H1 (cell line): ENCODE results near the gene IDE. TPM values are rescaled to one million over a fixed set of nuclear protein-coding genes. Genes with fewer than 3 reads are reported as not detected.

Experiments
- CTCF ChIA-PET: fragments of 300-600 bp; sonication (Branson Sonifier 250); formaldehyde crosslinking; loops from one replicate; lab custom pipeline; 2021; ENCODE audit not compliant: partially characterized antibody; lab: Charles Lee
- POLR2A ChIA-PET: fragments of 300-600 bp; sonication (Branson Sonifier 250); formaldehyde crosslinking; loops from one replicate; lab custom pipeline; 2021; ENCODE audit warnings: inconsistent platforms; ENCODE audit not compliant: partially characterized antibody; lab: Charles Lee
- DNase-seq, 2 experiments: peaks; one replicate each; pipeline versions ENCODE4 v3.0.0 to v3.0.0-alpha.2; 2010 to 2022; ENCODE audit warnings: low spot score in 2 of 2, low read depth in 1 of 2, mixed read lengths in 1 of 2
- FAIRE-seq: peaks from 2 replicates; lab custom pipeline; 2011; peaks lifted over from hg19 to GRCh38; lab: Jason Lieb, UNC
- H2AFZ ChIP-seq: 2 replicates; pipeline ENCODE4 v1.8.1; 2012; ENCODE audit warnings: low read length, inconsistent platforms
- H2AK5ac ChIP-seq: 2 replicates; pipeline ENCODE4 v1.6.1; 2013; ENCODE audit warnings: low read depth, low read length
- H2BK120ac ChIP-seq: replicated peaks from 2 replicates; pipeline ENCODE3; 2013; ENCODE audit warnings: low read depth, low read length, inconsistent platforms
- H2BK12ac ChIP-seq: 2 replicates; pipeline ENCODE4 v1.6.1; 2013; ENCODE audit warnings: low read depth, low read length
- H2BK15ac ChIP-seq: 2 replicates; pipeline ENCODE4 v1.6.1; 2013; ENCODE audit warnings: low read length
- H2BK20ac ChIP-seq: 2 replicates; pipeline ENCODE4 v1.6.1; 2013; ENCODE audit warnings: low read length
- H2BK5ac ChIP-seq: 2 replicates; pipeline ENCODE4 v1.6.1; 2013; ENCODE audit warnings: low read depth, low read length
- H3K14ac ChIP-seq: 2 replicates; pipeline ENCODE4 v1.6.1; 2013; ENCODE audit warnings: inconsistent platforms; ENCODE audit not compliant: insufficient read length
- H3K18ac ChIP-seq: 2 replicates; pipeline ENCODE4 v1.6.1; 2013; ENCODE audit warnings: low read length; ENCODE audit errors: extremely low read depth
- H3K23ac ChIP-seq: 2 replicates; pipeline ENCODE4 v1.6.1; 2013; ENCODE audit warnings: inconsistent platforms; ENCODE audit not compliant: insufficient read length
- H3K23me2 ChIP-seq: 2 replicates; pipeline ENCODE4 v1.6.1; 2013; ENCODE audit warnings: low read depth, low read length
- H3K27ac ChIP-seq: 2 replicates; pipeline ENCODE4 v1.6.1; 2011; ENCODE audit warnings: low read depth, low read length, inconsistent platforms
- H3K27me3 ChIP-seq, 4 experiments: replicated peaks in 1 of 4; 1 replicate in 1 of 4; 2 replicates in 3 of 4; pipeline versions ENCODE4 v1.6.1 to v1.8.1; 2011 to 2013; ENCODE audit warnings: low read length in 3 of 4, mild to moderate bottlenecking in 3 of 4, inconsistent platforms in 2 of 4, mixed read lengths in 2 of 4, moderate library complexity in 1 of 4; ENCODE audit not compliant: control insufficient read depth in 3 of 4, insufficient read depth in 3 of 4; ENCODE audit errors: extremely low read depth in 1 of 4
- H3K36me3 ChIP-seq, 4 experiments: 2 replicates each; pipeline versions ENCODE4 v1.6.1 to v1.8.1; 2011 to 2013; ENCODE audit warnings: mild to moderate bottlenecking in 4 of 4, low read length in 3 of 4, moderate library complexity in 2 of 4, control low read depth in 1 of 4, inconsistent platforms in 1 of 4; ENCODE audit not compliant: insufficient read depth in 4 of 4, control insufficient read depth in 2 of 4
- H3K4ac ChIP-seq: replicated peaks from 2 replicates; pipeline ENCODE3; 2013; ENCODE audit warnings: low read length, low read depth, mixed read lengths, inconsistent platforms; ENCODE audit not compliant: insufficient read length
- H3K4me1 ChIP-seq, 4 experiments: replicated peaks in 1 of 4; 1 replicate in 1 of 4; 2 replicates in 3 of 4; pipeline versions ENCODE4 v1.6.1 to v1.8.1; 2011 to 2013; ENCODE audit warnings: low read length in 3 of 4, inconsistent platforms in 2 of 4, mixed read lengths in 1 of 4; ENCODE audit not compliant: insufficient read depth in 4 of 4, control insufficient read depth in 3 of 4
- H3K4me2 ChIP-seq, 2 experiments: 2 replicates each; pipeline versions ENCODE4 v1.6.1 to v1.8.1; 2011 to 2013; ENCODE audit warnings: low read depth in 2 of 2, low read length in 2 of 2, control low read depth in 1 of 2, inconsistent platforms in 1 of 2, mild to moderate bottlenecking in 1 of 2; ENCODE audit not compliant: insufficient read depth in 1 of 2
- H3K4me3 ChIP-seq, 4 experiments: fragments of 200-600, 300-600 bp in 1 of 4; sonication (generic), shearing (Covaris generic), sonication (Bioruptor Twin) in 1 of 4; 2 replicates each; pipeline versions ENCODE4 v1.5.1 to v1.8.1; 2011 to 2016; ENCODE audit warnings: low read length in 4 of 4, low read depth in 3 of 4, control low read depth in 2 of 4, inconsistent platforms in 2 of 4, mild to moderate bottlenecking in 2 of 4, mixed read lengths in 1 of 4, moderate library complexity in 1 of 4; ENCODE audit not compliant: insufficient read depth in 2 of 4; ENCODE audit errors: extremely low read depth in 1 of 4
- H3K56ac ChIP-seq: replicated peaks from 2 replicates; pipeline ENCODE3; 2013; ENCODE audit warnings: low read depth, mild to moderate bottlenecking, mixed read lengths, low read length, inconsistent platforms; ENCODE audit not compliant: insufficient read length
- H3K79me1 ChIP-seq: 2 replicates; pipeline ENCODE4 v1.6.1; 2013; ENCODE audit warnings: low read depth, low read length, control low read depth
- H3K79me2 ChIP-seq, 2 experiments: 2 replicates each; pipeline versions ENCODE4 v1.6.1 to v1.8.1; 2012 to 2013; ENCODE audit warnings: low read length in 2 of 2, mild to moderate bottlenecking in 2 of 2, inconsistent platforms in 1 of 2; ENCODE audit not compliant: insufficient read depth in 2 of 2, control insufficient read depth in 1 of 2
- H3K9ac ChIP-seq, 4 experiments: replicated peaks in 1 of 4; 1 replicate in 1 of 4; 2 replicates in 3 of 4; pipeline versions ENCODE4 v1.6.1 to v1.8.1; 2011 to 2013; ENCODE audit warnings: low read depth in 3 of 4, low read length in 3 of 4, control low read depth in 2 of 4, mild to moderate bottlenecking in 2 of 4, moderate library complexity in 2 of 4, inconsistent platforms in 1 of 4; ENCODE audit errors: extremely low read depth in 1 of 4
- H3K9me3 ChIP-seq, 2 experiments: 2 replicates each; pipeline versions ENCODE4 v1.6.1 to v1.8.1; 2012 to 2013; ENCODE audit warnings: mild to moderate bottlenecking in 2 of 2, moderate library complexity in 2 of 2, control low read depth in 1 of 2, inconsistent platforms in 1 of 2, low read depth in 1 of 2, low read length in 1 of 2, mixed read lengths in 1 of 2; ENCODE audit not compliant: insufficient read depth in 2 of 2
- H4K20me1 ChIP-seq, 2 experiments: replicated peaks in 1 of 2; 2 replicates each; pipeline versions ENCODE3 to v1.8.1; 2011 to 2013; ENCODE audit warnings: inconsistent platforms in 2 of 2, low read length in 2 of 2, mild to moderate bottlenecking in 1 of 2; ENCODE audit not compliant: insufficient read depth in 2 of 2, control insufficient read depth in 1 of 2
- H4K5ac ChIP-seq: 2 replicates; pipeline ENCODE4 v1.6.1; 2013; ENCODE audit warnings: low read length, low read depth, mixed read lengths, inconsistent platforms; ENCODE audit not compliant: insufficient read length
- H4K8ac ChIP-seq: 2 replicates; pipeline ENCODE4 v1.8.0; 2013; ENCODE audit warnings: mild to moderate bottlenecking, moderate library complexity, low read length, inconsistent platforms; ENCODE audit not compliant: insufficient read depth; ENCODE audit errors: extremely low read depth
- H4K91ac ChIP-seq: replicated peaks from 2 replicates; pipeline ENCODE3; 2013; ENCODE audit warnings: low read length, mixed read lengths, inconsistent platforms; ENCODE audit not compliant: insufficient read length
- ATF3 ChIP-seq: IDR thresholded peaks from 2 replicates; pipeline ENCODE4 v1.6.1; 2011; ENCODE audit warnings: low read depth, mild to moderate bottlenecking, low read length; ENCODE audit not compliant: insufficient read depth
- BRCA1 ChIP-seq: IDR thresholded peaks from 2 replicates; pipeline ENCODE4 v1.6.1; 2012; ENCODE audit warnings: low read depth, low read length, improper control_type of control experiment
- CBX8 ChIP-seq: fragments of 300-800, 300-1000 bp; sonication (generic); IDR thresholded peaks from 2 replicates; pipeline ENCODE4 v1.7.1; 2016; ENCODE audit warnings: low read depth, low read length, borderline replicate concordance
- CHD2 ChIP-seq: IDR thresholded peaks from 2 replicates; pipeline ENCODE4 v1.6.1; 2012; ENCODE audit warnings: low read length, improper control_type of control experiment
- CTBP2 ChIP-seq: IDR thresholded peaks from 2 replicates; pipeline ENCODE4 v1.7.0; 2011; ENCODE audit warnings: borderline replicate concordance, mild to moderate bottlenecking, moderate library complexity, mixed read lengths, low read length; ENCODE audit not compliant: insufficient read depth, insufficient read length
- GABPA ChIP-seq: IDR thresholded peaks from 2 replicates; pipeline ENCODE4 v1.6.1; 2011; ENCODE audit warnings: mild to moderate bottlenecking, low read length, moderate library complexity, borderline replicate concordance; ENCODE audit not compliant: insufficient read depth
- POLR2A ChIP-seq, 2 experiments: IDR thresholded peaks; 1 replicate in 1 of 2; 2 replicates in 1 of 2; pipeline ENCODE4 v1.6.1; 2011; ENCODE audit warnings: low read depth in 2 of 2, low read length in 2 of 2, mild to moderate bottlenecking in 2 of 2; ENCODE audit errors: control extremely low read depth in 1 of 2
- RFX5 ChIP-seq: IDR thresholded peaks from 2 replicates; pipeline ENCODE4 v1.6.1; 2011; ENCODE audit warnings: low read depth, low read length, improper control_type of control experiment, borderline replicate concordance
- RXRA ChIP-seq: IDR thresholded peaks from 2 replicates; pipeline ENCODE4 v1.6.1; 2011; ENCODE audit warnings: low read depth, mild to moderate bottlenecking, low read length, moderate library complexity; ENCODE audit not compliant: insufficient read depth
- SAP30 ChIP-seq: fragments of 300-600 bp; sonication (generic); IDR thresholded peaks from 2 replicates; pipeline ENCODE4 v1.7.1; 2012; ENCODE audit warnings: low read length, moderate library complexity, mild to moderate bottlenecking, inconsistent platforms; ENCODE audit not compliant: insufficient read depth, insufficient replicate concordance
- TEAD4 ChIP-seq: IDR thresholded peaks from 2 replicates; pipeline ENCODE4 v1.6.1; 2012; ENCODE audit warnings: low read depth, low read length, inconsistent platforms, mixed read lengths
- WGBS, 2 experiments: shearing (Covaris generic) in 1 of 2; methylation state at CpG; one replicate each; pipeline versions ENCODE4 v1.1.6 to v1.1.7; 2013 to 2015; ENCODE audit warnings: low lambda C conversion rate in 2 of 2, mixed read lengths in 2 of 2, inconsistent platforms in 1 of 2, low coverage in 1 of 2, missing lambda C conversion rate in 1 of 2; ENCODE audit not compliant: insufficient replicate concordance in 2 of 2, insufficient coverage in 1 of 2, insufficient read length in 1 of 2; ENCODE audit errors: extremely low coverage in 1 of 2, missing lambda C conversion rate in 1 of 2; 5-methylcytosine and 5-hydroxymethylcytosine counted together
- polyA plus RNA-seq, 7 experiments: library from polyadenylated mRNA; depleted of rRNA in 3 of 7; stranded (reverse) in 5 of 7; unstranded in 2 of 7; fragments of >200 nt in 5 of 7; fragments of 200-250 nt in 2 of 7; gene quantifications; 1 replicate in 5 of 7; 2 replicates in 1 of 7; 4 replicates in 1 of 7; pipeline versions ENCODE4 v1.2.1 to v1.2.3, GENCODE V29; 2011 to 2013; ENCODE audit warnings: missing spikeins in 2 of 7, mixed read lengths in 2 of 7
- total RNA-seq: library from RNA; stranded (reverse); fragmentation: NEBNext Ultra II Directional; extraction: Animal tissue kit (Norgen Biotek cat#: 25700); gene quantifications from 2 replicates; pipeline ENCODE4 v1.2.1, GENCODE V29; 2021
- TF ChIP-seq, protein P1 (sequence below): IDR thresholded peaks from 2 replicates; pipeline ENCODE4 v1.6.1; 2012; ENCODE audit warnings: inconsistent platforms

The IDE gene
- total and polyA plus RNA-seq, 2 of the 8 experiments (the other 6 are each of a cell fraction or from before 2014, with no cell fraction given) = 12.7 to 52.7 TPM

- H3K36me3 ChIP-seq = peaks cover 0 to 27% (median 5%) of the 10 kb centered on the region in 4 experiments; a peak in 6 of 8 replicates
- CTCF ChIA-PET = interaction anchor here (0.6 to 1.1 kb wide), 2 partner anchors 39 to 114 kb away, joined by 3 read pairs; no protein-coding TSS in a partner anchor
- no peak overlapping the region for H3K56ac ChIP-seq
- TF ChIP-seq ATF3 (no peak), GABPA (no peak), RXRA (no peak), CTBP2 (no peak), CHD2 (no peak), POLR2A (IDR thresholded peaks at IDR 0.05; ENCODE audit: control extremely low read depth in 1 of 2, low read depth in 2 of 2, low read length in 2 of 2) (no peak), RFX5 (no peak), CBX8 (no peak), TEAD4 (no peak), SAP30 (no peak), BRCA1 (no peak)
- TF ChIP-seq, protein P1, sequence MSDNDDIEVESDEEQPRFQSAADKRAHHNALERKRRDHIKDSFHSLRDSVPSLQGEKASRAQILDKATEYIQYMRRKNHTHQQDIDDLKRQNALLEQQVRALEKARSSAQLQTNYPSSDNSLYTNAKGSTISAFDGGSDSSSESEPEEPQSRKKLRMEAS = no peak
Observed at GRCh38 chr10:92530891-92531535, 42.9 kb downstream of the IDE start.

More at GRCh38 chr10:92530891-92531535, 42.9 kb downstream of the IDE start:
- Histone ChIP-seq H2BK20ac (no peak overlapping the region), H4K91ac (no peak overlapping the region), H3K9me3 (no peaks in the 10 kb centered on the region), H4K20me1 (no peaks in the 10 kb centered on the region), H3K79me1 (no peaks in the 10 kb centered on the region), H2AK5ac (no peak overlapping the region), H3K23me2 (no peaks in the 10 kb centered on the region), H3K23ac (no peak overlapping the region), H3K14ac (no peak overlapping the region), H3K4me1 (no peaks in the 10 kb centered on the region), H3K27me3 (no peaks in the 10 kb centered on the region), H3K18ac (no peak overlapping the region), H2BK120ac (no peak overlapping the region), H3K27ac (no peak overlapping the region), H2BK5ac (no peak overlapping the region), H4K5ac (no peak overlapping the region), H2BK15ac (no peak overlapping the region), H2BK12ac (no peak overlapping the region), H3K4ac (no peak overlapping the region), H2AFZ (no peak overlapping the region), H3K9ac (no peak overlapping the region), H3K4me2 (no peak overlapping the region), H4K8ac (no peak overlapping the region), H3K4me3 (no peak overlapping the region), H3K79me2 (no peaks in the 10 kb centered on the region)
- 91% methylated on average over 2 of the region's 2 CpGs; no CpG with 5 or more reads in 1 of the 2 experiments for WGBS, 2 experiments
- POLR2A ChIA-PET = interaction anchor here (0.9 kb wide), 1 partner anchor 28 kb away, joined by 3 read pairs; no protein-coding TSS in a partner anchor
- DNase-seq (no peak), FAIRE-seq (no peak)
